Epithelial cell of proximal tubule (primary cell): ENCODE measurements around the gene AMOT. TPM values are rescaled to one million over a fixed set of nuclear protein-coding genes. Genes with fewer than 3 reads are reported as not detected.

Source experiments
- DNase-seq: peaks from one replicate; pipeline ENCODE4 v3.0.0-alpha.2; 2011; ENCODE audit warnings: low read depth
- H3K4me3 ChIP-seq: 2 replicates; pipeline ENCODE4 v1.5.1; 2011; ENCODE audit warnings: low read depth, mild to moderate bottlenecking, low read length
- total RNA-seq: library from RNA; depleted of rRNA; stranded (reverse); fragments of >200 nt; gene quantifications from 2 replicates; pipeline ENCODE4 v1.2.3, GENCODE V29; 2015
- TF ChIP-seq, protein P1 (sequence below): conservative IDR thresholded peaks from 2 replicates; pipeline ENCODE4 v1.5.1; 2012; ENCODE audit warnings: low read depth, mild to moderate bottlenecking, low read length

Gene AMOT
- total RNA-seq, 1 donor from 2014 or later = 13.7 TPM

DNA sequence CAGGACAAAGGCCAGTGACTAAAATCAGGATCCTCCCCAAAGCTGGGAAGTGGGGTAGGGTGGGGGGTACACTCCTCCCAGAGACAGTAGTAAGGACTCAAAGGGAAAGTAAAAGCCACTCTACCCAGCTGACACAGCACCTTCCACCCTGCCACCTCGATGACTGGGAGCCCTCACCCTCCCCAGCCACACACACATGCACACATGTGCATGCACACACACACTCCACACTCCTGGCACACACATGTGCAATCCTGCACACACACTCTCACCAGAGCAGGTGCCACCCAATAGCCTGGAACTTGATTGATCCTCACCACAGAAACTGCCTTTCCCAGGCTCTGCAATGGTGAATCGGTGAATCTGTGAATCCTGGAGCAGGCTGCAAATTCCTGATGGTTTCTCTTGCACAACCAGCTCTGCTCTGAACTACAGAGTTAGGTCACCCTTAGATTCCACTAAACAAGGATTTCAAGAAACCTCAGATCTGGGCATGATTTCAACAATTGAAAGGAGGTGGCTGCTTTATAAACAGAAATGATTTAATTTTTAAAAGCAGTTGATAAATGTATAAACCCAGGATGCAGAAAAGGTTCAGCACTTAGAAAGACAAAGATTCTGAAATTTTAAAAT lies 21.5 kb downstream of the AMOT start:
- TF ChIP-seq, protein P1, sequence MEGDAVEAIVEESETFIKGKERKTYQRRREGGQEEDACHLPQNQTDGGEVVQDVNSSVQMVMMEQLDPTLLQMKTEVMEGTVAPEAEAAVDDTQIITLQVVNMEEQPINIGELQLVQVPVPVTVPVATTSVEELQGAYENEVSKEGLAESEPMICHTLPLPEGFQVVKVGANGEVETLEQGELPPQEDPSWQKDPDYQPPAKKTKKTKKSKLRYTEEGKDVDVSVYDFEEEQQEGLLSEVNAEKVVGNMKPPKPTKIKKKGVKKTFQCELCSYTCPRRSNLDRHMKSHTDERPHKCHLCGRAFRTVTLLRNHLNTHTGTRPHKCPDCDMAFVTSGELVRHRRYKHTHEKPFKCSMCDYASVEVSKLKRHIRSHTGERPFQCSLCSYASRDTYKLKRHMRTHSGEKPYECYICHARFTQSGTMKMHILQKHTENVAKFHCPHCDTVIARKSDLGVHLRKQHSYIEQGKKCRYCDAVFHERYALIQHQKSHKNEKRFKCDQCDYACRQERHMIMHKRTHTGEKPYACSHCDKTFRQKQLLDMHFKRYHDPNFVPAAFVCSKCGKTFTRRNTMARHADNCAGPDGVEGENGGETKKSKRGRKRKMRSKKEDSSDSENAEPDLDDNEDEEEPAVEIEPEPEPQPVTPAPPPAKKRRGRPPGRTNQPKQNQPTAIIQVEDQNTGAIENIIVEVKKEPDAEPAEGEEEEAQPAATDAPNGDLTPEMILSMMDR = no peak
- peak overlapping the region; percentile 51 for H3K4me3 ChIP-seq
- peak; percentile 72 for DNase-seq

DNA sequence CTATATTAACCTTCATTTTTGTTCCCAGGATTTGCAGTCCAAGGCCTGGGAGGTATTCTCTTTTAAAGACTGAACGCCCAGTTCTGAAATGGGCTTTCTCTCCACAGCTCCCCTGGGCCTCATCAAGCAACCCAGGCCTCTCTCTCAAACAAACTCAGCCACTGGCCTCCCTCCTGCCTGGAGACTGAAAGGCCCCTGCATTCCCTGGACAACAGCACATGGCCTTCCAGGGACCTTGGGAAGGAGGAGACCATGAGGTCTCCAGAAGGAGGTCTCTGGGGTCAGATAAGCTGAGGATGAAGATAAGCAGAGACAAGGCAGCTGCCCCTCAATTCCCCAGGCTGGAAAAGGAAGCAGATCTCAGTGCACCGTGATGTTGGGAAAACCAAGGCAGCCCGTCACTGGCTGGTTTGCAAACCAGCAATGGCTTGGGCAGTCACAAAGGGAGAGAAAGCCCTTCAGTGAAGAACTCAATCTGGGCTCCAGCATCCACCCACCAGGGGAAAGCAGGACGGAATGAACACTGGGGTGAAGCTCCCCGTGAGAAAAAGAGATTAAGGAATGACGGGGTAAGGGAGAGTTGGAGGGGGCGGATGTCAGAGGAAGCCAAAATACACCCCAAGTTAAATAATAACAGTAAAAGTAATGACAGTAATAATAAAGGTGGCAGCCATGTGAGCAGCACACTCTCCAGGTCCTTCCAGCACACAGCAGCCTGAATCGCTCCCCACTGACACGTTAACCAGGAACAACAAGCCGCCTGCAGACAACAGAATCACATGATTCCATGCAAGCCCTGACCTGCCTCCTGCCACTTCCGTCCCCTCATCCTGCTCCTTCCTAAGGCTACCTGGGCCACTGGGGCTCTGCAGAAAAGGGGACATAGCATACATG lies 22.3 kb downstream of the AMOT start:
- peak overlapping the region; percentile 51 for H3K4me3 ChIP-seq
- TF ChIP-seq, protein P1 = no peak
- no peak for DNase-seq

DNA sequence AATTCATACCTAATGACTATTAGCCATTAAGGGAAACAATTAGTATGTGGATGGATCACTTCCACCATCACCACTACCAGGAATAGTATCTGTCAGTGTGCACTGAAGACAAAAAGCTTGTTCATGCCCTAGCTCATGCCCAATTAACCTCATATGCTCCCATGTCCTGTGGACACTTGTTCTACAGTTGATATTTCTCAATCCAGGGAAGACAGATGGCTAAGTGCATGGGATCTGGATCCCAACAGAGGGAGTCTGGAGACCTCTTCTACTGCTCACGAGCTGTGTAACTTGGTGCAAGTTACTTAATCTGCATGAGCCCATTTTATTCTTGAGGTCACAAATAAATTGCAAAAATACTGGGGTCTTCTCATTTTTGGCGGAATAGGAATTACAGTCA lies 23.7 kb downstream of the AMOT start:
- no peak for DNase-seq
- TF ChIP-seq, protein P1 = peak; percentile 23
- no peak overlapping the region for H3K4me3 ChIP-seq

DNA sequence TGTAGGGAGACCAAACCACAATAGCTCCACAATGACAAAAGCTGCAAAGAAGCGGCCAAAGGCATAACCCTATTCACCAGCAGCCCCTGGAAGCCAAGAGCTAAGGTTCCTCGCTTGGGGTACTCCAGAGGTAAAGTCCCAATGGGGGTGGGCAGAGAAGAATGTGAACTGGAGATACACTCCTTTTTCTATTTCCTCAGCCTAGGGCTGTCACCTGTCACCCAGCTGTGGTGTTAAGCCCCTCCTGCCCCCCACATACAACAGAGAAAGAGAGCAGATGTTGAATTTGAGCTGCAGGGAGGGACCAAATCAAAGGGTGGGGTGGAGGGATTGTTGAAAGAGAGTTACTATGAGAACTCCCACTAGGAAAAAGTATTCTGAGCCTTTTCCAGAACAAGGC lies 26.1 kb downstream of the AMOT start:
- TF ChIP-seq, protein P1 = no peak
- no peak overlapping the region for H3K4me3 ChIP-seq
- no peak for DNase-seq

DNA sequence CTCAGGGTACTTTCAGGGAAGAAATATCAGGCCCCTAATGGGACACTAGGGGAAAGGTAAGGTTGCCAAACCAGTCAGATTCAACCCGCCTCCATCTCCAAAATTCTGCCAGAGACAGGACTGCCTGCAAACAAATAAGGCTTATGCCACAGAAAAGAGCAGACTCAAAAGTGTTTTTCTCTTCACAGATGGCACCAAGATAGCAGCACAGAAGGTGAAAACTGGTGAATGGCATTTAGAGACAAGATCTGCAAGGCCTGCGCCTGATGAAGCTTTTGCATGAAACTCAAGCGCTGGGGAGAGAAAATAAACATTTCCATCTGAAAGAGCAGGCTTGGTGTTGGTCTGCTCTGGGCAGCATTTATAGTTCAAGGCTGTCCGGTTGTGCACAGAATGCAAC lies 27.9 kb downstream of the AMOT start:
- no peak overlapping the region for H3K4me3 ChIP-seq
- TF ChIP-seq, protein P1 = no peak
- DNase-seq = no peak

DNA sequence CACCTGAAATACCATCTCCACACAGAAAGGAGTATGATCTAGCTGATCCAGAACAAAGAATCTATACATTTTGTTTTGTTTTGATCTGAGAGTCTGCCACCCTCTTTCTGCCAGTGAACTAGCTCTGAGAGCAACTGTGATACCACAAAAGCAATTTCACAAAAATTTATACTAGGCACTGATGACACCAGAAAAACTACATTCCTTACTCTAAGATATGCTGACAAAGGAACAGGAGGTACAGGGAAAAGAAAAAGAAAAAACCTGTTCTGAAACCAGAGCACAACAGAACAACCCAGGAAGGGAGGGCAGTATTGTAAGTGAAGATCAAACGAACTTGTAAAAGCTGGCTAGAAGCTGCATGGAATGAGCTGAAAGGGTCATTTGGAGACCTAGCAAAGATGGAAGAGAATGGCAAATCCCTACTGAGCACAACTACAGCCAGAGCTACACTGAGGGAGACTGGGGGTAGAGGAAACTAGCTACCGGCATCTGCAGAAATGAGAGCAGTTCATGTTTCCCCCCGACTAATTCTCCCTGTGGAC lies 31.9 kb downstream of the AMOT start:
- DNase-seq = no peak
- TF ChIP-seq, protein P1 = no peak

More for the DNA sequence above, 31.9 kb downstream of the AMOT start:
- H3K4me3 ChIP-seq = no peak overlapping the region
